Keratinocyte (primary cell): ENCODE measurements around the gene MDN1. TPM values are rescaled to one million over a fixed set of nuclear protein-coding genes. Genes with fewer than 3 reads are reported as not detected.

ENCODE experiments used
- DNase-seq: peaks from one replicate; pipeline ENCODE4 v3.0.0-alpha.2; 2011; ENCODE audit warnings: low read depth, missing footprints, low spot score
- FAIRE-seq: peaks from 2 replicates; lab custom pipeline; 2011; peaks lifted over from hg19 to GRCh38; lab: Jason Lieb, UNC
- H2AFZ ChIP-seq: 2 replicates; pipeline ENCODE4 v1.6.0; 2012; ENCODE audit warnings: low read length, control low read depth, inconsistent platforms; ENCODE audit not compliant: control insufficient read depth
- H3K27ac ChIP-seq: 2 replicates; pipeline ENCODE4 v1.5.1; 2011; ENCODE audit warnings: low read length; ENCODE audit not compliant: control insufficient read depth, insufficient read depth
- H3K27me3 ChIP-seq: 3 replicates; pipeline ENCODE4 v1.6.0; 2011; ENCODE audit warnings: low read length; ENCODE audit not compliant: control insufficient read depth, insufficient read depth; ENCODE audit errors: extremely low read depth
- H3K36me3 ChIP-seq, 2 experiments: 2 replicates in 1 of 2; 3 replicates in 1 of 2; pipeline ENCODE4 v1.5.1; 2011; ENCODE audit warnings: low read length in 2 of 2, mild to moderate bottlenecking in 1 of 2; ENCODE audit not compliant: control insufficient read depth in 2 of 2, insufficient read depth in 2 of 2; ENCODE audit errors: extremely low read depth in 1 of 2
- H3K4me1 ChIP-seq: 3 replicates; pipeline ENCODE4 v1.5.1; 2011; ENCODE audit warnings: low read length; ENCODE audit not compliant: control insufficient read depth, insufficient read depth; ENCODE audit errors: extremely low read depth
- H3K4me2 ChIP-seq: 3 replicates; pipeline ENCODE4 v1.6.0; 2011; ENCODE audit warnings: low read depth, low read length; ENCODE audit not compliant: control insufficient read depth, insufficient read depth; ENCODE audit errors: extremely low read depth
- H3K4me3 ChIP-seq, 3 experiments: fragments of 200-600 bp in 1 of 3; sonication (generic) in 1 of 3; 2 replicates in 2 of 3; 3 replicates in 1 of 3; pipeline ENCODE4 v1.5.1; 2011 to 2016; ENCODE audit warnings: low read length in 3 of 3, mild to moderate bottlenecking in 3 of 3, control low read depth in 2 of 3, inconsistent platforms in 1 of 3, low read depth in 1 of 3, mixed read lengths in 1 of 3, mixed run types in 1 of 3, moderate library complexity in 1 of 3; ENCODE audit not compliant: control insufficient read depth in 2 of 3, insufficient read depth in 2 of 3; ENCODE audit errors: extremely low read depth in 1 of 3
- H3K79me2 ChIP-seq: 2 replicates; pipeline ENCODE4 v1.6.0; 2012; ENCODE audit warnings: low read length; ENCODE audit not compliant: control insufficient read depth, insufficient read depth
- H3K9ac ChIP-seq: 3 replicates; pipeline ENCODE4 v1.6.0; 2011; ENCODE audit warnings: low read length; ENCODE audit not compliant: control insufficient read depth, insufficient read depth; ENCODE audit errors: extremely low read depth
- H3K9me1 ChIP-seq: 3 replicates; pipeline ENCODE4 v1.6.0; 2011; ENCODE audit warnings: low read length; ENCODE audit not compliant: control insufficient read depth, insufficient read depth; ENCODE audit errors: extremely low read depth
- H3K9me3 ChIP-seq: 2 replicates; pipeline ENCODE4 v1.5.1; 2012; ENCODE audit warnings: low read depth, low read length; ENCODE audit not compliant: control insufficient read depth
- H4K20me1 ChIP-seq: 3 replicates; pipeline ENCODE4 v1.6.0; 2011; ENCODE audit warnings: low read length; ENCODE audit not compliant: control insufficient read depth, insufficient read depth; ENCODE audit errors: extremely low read depth
- CTCF ChIP-seq, 3 experiments: IDR thresholded peaks in 1 of 3; conservative IDR thresholded peaks in 1 of 3; optimal IDR thresholded peaks in 1 of 3; 2 replicates in 2 of 3; 3 replicates in 1 of 3; pipeline versions ENCODE3 to v1.5.1; 2011; ENCODE audit warnings: low read length in 3 of 3, mild to moderate bottlenecking in 3 of 3, moderate library complexity in 2 of 3, control low read depth in 1 of 3, inconsistent platforms in 1 of 3; ENCODE audit not compliant: insufficient read depth in 2 of 3; ENCODE audit errors: extremely low read depth in 1 of 3
- EZH2 ChIP-seq: IDR thresholded peaks from one replicate; pipeline ENCODE4 v1.6.1; 2012; ENCODE audit warnings: inconsistent platforms, mild to moderate bottlenecking, low read length, moderate library complexity
- dilution Hi-C: fragments of 300-500 bp; cut with MboI; formaldehyde crosslinking; loops from one replicate; pipeline ENCODE4 v1.7.0; 2020; ENCODE audit warnings: low sequenced_read_pairs; ENCODE audit not compliant: extremely low pct_ligation_motif_present
- polyA plus RNA-seq, 5 experiments: library from polyadenylated mRNA; depleted of rRNA in 3 of 5; stranded (reverse) in 3 of 5; stranded (forward) in 1 of 5; unstranded in 1 of 5; fragments of >200 nt; gene quantifications; 1 replicate in 1 of 5; 2 replicates in 3 of 5; 3 replicates in 1 of 5; pipeline versions ENCODE4 v1.2.1 to v1.2.3, GENCODE V29; 2011 to 2012; ENCODE audit warnings: missing spikeins in 2 of 5, low read depth in 1 of 5, low replicate concordance in 1 of 5

The MDN1 gene
- polyA plus RNA-seq, 1 donor (not counting 4 experiments of a cell fraction or from before 2014, with no cell fraction given), result 16.0 TPM

DNA sequence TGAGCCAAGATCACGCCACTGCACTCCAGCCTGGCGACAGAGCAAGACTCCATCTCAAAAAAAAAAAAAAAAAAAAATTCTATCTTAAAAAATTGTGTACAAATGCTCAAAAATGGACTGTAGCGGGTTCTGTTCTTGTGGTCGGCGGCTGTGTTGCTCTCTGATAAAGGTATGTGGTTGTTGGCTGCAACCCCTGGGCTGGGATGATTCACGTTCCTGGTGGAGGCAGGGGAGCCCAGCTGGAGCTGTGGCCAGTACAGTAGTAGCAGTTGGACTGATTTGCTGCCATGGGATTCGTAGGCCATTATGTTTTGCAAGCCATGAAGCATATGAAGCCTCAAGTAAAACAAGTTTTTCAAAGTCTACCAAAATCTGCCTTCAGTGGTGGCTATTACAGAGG, 22.3 kb downstream of the MDN1 start:
- Histone ChIP-seq H3K36me3 (peaks cover 17% of the 10 kb centered on the region in 2 experiments), H3K9me1 (no peaks in the 10 kb centered on the region), H2AFZ (no peak overlapping the region), H3K4me1 (no peaks in the 10 kb centered on the region), H4K20me1 (no peaks in the 10 kb centered on the region), H3K9ac (no peak overlapping the region), H3K27ac (no peak overlapping the region), H3K4me2 (no peak overlapping the region), H3K9me3 (no peaks in the 10 kb centered on the region), H3K79me2 (peaks cover 10% of the 10 kb centered on the region), H3K4me3 (no peak overlapping the region), H3K27me3 (no peaks in the 10 kb centered on the region)
- dilution Hi-C loops, result no loop called here
- FAIRE-seq, result no peak
- TF ChIP-seq CTCF (optimal IDR thresholded peaks at IDR 0.05 in 1 of 3, IDR thresholded peaks at IDR 0.05 in 1 of 3, conservative IDR thresholded peaks at IDR 0.05 in 1 of 3; ENCODE audit: extremely low read depth in 1 of 3, insufficient read depth in 2 of 3, low read length in 3 of 3) (no peak), EZH2 (no peak)
- no peak for DNase-seq

DNA sequence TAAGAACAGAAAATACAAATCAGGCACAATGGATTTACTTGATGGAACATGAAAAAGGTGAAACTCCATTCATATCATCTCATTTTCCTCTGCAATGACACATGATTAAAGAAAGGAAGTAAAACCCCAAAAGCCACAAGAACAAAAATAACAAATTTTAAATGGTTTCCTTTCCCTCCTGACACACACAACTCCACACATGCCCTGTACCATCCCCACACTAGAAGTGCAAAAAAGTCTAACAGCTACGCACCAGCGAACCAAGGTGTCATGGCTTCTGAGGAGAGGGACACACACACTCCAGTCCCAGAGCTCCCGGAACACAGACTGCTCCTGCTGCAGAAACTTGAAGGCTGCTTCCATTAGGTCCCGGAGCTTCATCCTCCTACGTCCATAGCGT, 25.3 kb downstream of the MDN1 start:
- dilution Hi-C loops, result no loop called here

More for the DNA sequence above, 25.3 kb downstream of the MDN1 start:
- no peaks in the 10 kb centered on the region for H3K27me3 ChIP-seq
- no peaks in the 10 kb centered on the region for H4K20me1 ChIP-seq
- DNase-seq (no peak), FAIRE-seq (no peak)
- no peak overlapping the region for H2AFZ ChIP-seq
- H3K27ac ChIP-seq, result no peak overlapping the region
- no peaks in the 10 kb centered on the region for H3K9me1 ChIP-seq
- H3K36me3 ChIP-seq, result peaks cover 18 to 20% of the 10 kb centered on the region in 2 experiments
- no peaks in the 10 kb centered on the region for H3K9me3 ChIP-seq
- H3K79me2 ChIP-seq, result peaks cover 9% of the 10 kb centered on the region
- no peak overlapping the region for H3K9ac ChIP-seq
- no peak overlapping the region for H3K4me3 ChIP-seq
- no peak for TF ChIP-seq CTCF (optimal IDR thresholded peaks at IDR 0.05 in 1 of 3, IDR thresholded peaks at IDR 0.05 in 1 of 3, conservative IDR thresholded peaks at IDR 0.05 in 1 of 3; ENCODE audit: extremely low read depth in 1 of 3, insufficient read depth in 2 of 3, low read length in 3 of 3)
- TF ChIP-seq EZH2, result no peak
- H3K4me1 ChIP-seq, result no peaks in the 10 kb centered on the region
- no peak overlapping the region for H3K4me2 ChIP-seq
